H9 (cell line): ENCODE measurements around the gene ABHD14A. TPM values are rescaled to one million over a fixed set of nuclear protein-coding genes. Genes with fewer than 3 reads are reported as not detected.

Source experiments
- DNase-seq: peaks from one replicate; pipeline ENCODE4 v3.0.0-alpha.2; 2017
- H2AFZ ChIP-seq: one replicate; pipeline ENCODE4 v1.6.1; 2013; ENCODE audit warnings: mild to moderate bottlenecking, low read length, control low read depth, moderate library complexity
- H2AK5ac ChIP-seq: 2 replicates; pipeline ENCODE4 v1.6.1; 2013; ENCODE audit warnings: low read length, control low read depth, mixed read lengths; ENCODE audit not compliant: insufficient read length
- H2BK120ac ChIP-seq: one replicate; pipeline ENCODE4 v1.6.1; 2013; ENCODE audit warnings: low read depth, mild to moderate bottlenecking, low read length, control low read depth, inconsistent platforms; ENCODE audit not compliant: poor library complexity, severe bottlenecking
- H2BK12ac ChIP-seq: 2 replicates; pipeline ENCODE4 v1.6.1; 2013; ENCODE audit warnings: low read length, control low read depth, mixed read lengths, low read depth; ENCODE audit not compliant: insufficient read length
- H2BK15ac ChIP-seq: 2 replicates; pipeline ENCODE4 v1.6.1; 2013; ENCODE audit warnings: low read depth, low read length, control low read depth
- H2BK20ac ChIP-seq: one replicate; pipeline ENCODE4 v1.6.1; 2013; ENCODE audit warnings: low read depth, mild to moderate bottlenecking, low read length, control low read depth, inconsistent platforms; ENCODE audit not compliant: poor library complexity, severe bottlenecking
- H2BK5ac ChIP-seq: 2 replicates; pipeline ENCODE4 v1.6.1; 2013; ENCODE audit warnings: low read length, control low read depth, mixed read lengths; ENCODE audit not compliant: insufficient read length
- H3K14ac ChIP-seq: 2 replicates; pipeline ENCODE4 v1.6.1; 2013; ENCODE audit warnings: low read length, control low read depth; ENCODE audit not compliant: insufficient read depth
- H3K18ac ChIP-seq: 2 replicates; pipeline ENCODE4 v1.6.1; 2013; ENCODE audit warnings: low read depth, mild to moderate bottlenecking, mixed read lengths, low read length, control low read depth; ENCODE audit not compliant: insufficient read length
- H3K23ac ChIP-seq: 2 replicates; pipeline ENCODE4 v1.6.1; 2013; ENCODE audit warnings: low read length, control low read depth, mixed read lengths, low read depth; ENCODE audit not compliant: insufficient read length
- H3K23me2 ChIP-seq: 2 replicates; pipeline ENCODE4 v1.6.1; 2013; ENCODE audit warnings: low read depth, mild to moderate bottlenecking, mixed read lengths, low read length, control low read depth; ENCODE audit not compliant: insufficient read length, poor library complexity, severe bottlenecking
- H3K27ac ChIP-seq: 2 replicates; pipeline ENCODE4 v1.5.1; 2013; ENCODE audit warnings: low read length, control low read depth, mixed read lengths, low read depth; ENCODE audit not compliant: insufficient read length
- H3K27me3 ChIP-seq: 2 replicates; pipeline ENCODE4 v1.6.1; 2013; ENCODE audit warnings: low read length, control low read depth, inconsistent platforms; ENCODE audit not compliant: insufficient read depth
- H3K4ac ChIP-seq: 2 replicates; pipeline ENCODE4 v1.6.1; 2013; ENCODE audit warnings: low read depth, mild to moderate bottlenecking, control low read depth, inconsistent platforms, low read length, moderate library complexity
- H3K4me1 ChIP-seq: 2 replicates; pipeline ENCODE4 v1.6.1; 2013; ENCODE audit warnings: low read length, control low read depth, inconsistent platforms; ENCODE audit not compliant: insufficient read depth
- H3K4me2 ChIP-seq: 2 replicates; pipeline ENCODE4 v1.6.1; 2013; ENCODE audit warnings: low read length, control low read depth, mixed read lengths; ENCODE audit not compliant: insufficient read length, insufficient read depth
- H3K56ac ChIP-seq: 2 replicates; pipeline ENCODE4 v1.6.1; 2013; ENCODE audit warnings: low read depth, mild to moderate bottlenecking, mixed read lengths, low read length, control low read depth; ENCODE audit not compliant: insufficient read length
- H3K79me1 ChIP-seq: 2 replicates; pipeline ENCODE4 v1.6.1; 2013; ENCODE audit warnings: low read depth, mild to moderate bottlenecking, moderate library complexity, low read length, control low read depth, inconsistent platforms; ENCODE audit not compliant: insufficient read depth, poor library complexity, severe bottlenecking
- H3K79me2 ChIP-seq: 2 replicates; pipeline ENCODE4 v1.6.1; 2013; ENCODE audit warnings: low read length, control low read depth, inconsistent platforms; ENCODE audit not compliant: insufficient read depth
- H3K9ac ChIP-seq: 2 replicates; pipeline ENCODE4 v1.6.1; 2013; ENCODE audit warnings: low read length, control low read depth, mixed read lengths; ENCODE audit not compliant: insufficient read length; ENCODE audit errors: extremely low read depth
- H3K9me3 ChIP-seq: one replicate; pipeline ENCODE4 v1.6.1; 2013; ENCODE audit warnings: low read depth, low read length, inconsistent platforms; ENCODE audit not compliant: control insufficient read depth
- H3T11ph ChIP-seq: one replicate; pipeline ENCODE4 v1.6.1; 2013; ENCODE audit warnings: mild to moderate bottlenecking, low read length, control low read depth, inconsistent platforms
- H4K20me1 ChIP-seq: one replicate; pipeline ENCODE4 v1.6.1; 2013; ENCODE audit not compliant: control insufficient read depth, insufficient read length, insufficient read depth
- H4K5ac ChIP-seq: 2 replicates; pipeline ENCODE4 v1.6.1; 2013; ENCODE audit warnings: low read depth, mild to moderate bottlenecking, mixed read lengths, low read length, control low read depth; ENCODE audit not compliant: insufficient read length
- H4K8ac ChIP-seq: replicated peaks from 2 replicates; pipeline ENCODE4 v1.6.1; 2013; ENCODE audit warnings: low read length, control low read depth, mixed read lengths, low read depth; ENCODE audit not compliant: insufficient read length
- H4K91ac ChIP-seq: 2 replicates; pipeline ENCODE4 v1.6.1; 2013; ENCODE audit warnings: low read depth, mild to moderate bottlenecking, moderate library complexity, mixed read lengths, low read length, control low read depth; ENCODE audit not compliant: insufficient read length
- H3K27ac Mint-ChIP-seq, 3 experiments: 2 replicates in 2 of 3; 3 replicates in 1 of 3; pipeline ENCODE4 v1.8.0; 2020 to 2021; ENCODE audit warnings: mixed read lengths in 3 of 3, mild to moderate bottlenecking in 1 of 3, moderate library complexity in 1 of 3
- H3K27me3 Mint-ChIP-seq: 2 replicates; pipeline ENCODE4 v1.8.0; 2021; ENCODE audit warnings: low read depth, mild to moderate bottlenecking, moderate library complexity, mixed read lengths
- H3K36me3 Mint-ChIP-seq, 3 experiments: 2 replicates in 2 of 3; 3 replicates in 1 of 3; pipeline ENCODE4 v1.8.0; 2020 to 2021; ENCODE audit warnings: low read depth in 3 of 3, mixed read lengths in 3 of 3; ENCODE audit not compliant: insufficient read depth in 1 of 3
- H3K4me1 Mint-ChIP-seq, 2 experiments: 2 replicates each; pipeline ENCODE4 v1.8.0; 2020; ENCODE audit warnings: mixed read lengths in 2 of 2
- H3K4me3 Mint-ChIP-seq, 2 experiments: 2 replicates in 1 of 2; 3 replicates in 1 of 2; pipeline ENCODE4 v1.8.0; 2020 to 2021; ENCODE audit warnings: mild to moderate bottlenecking in 2 of 2, mixed read lengths in 2 of 2, moderate library complexity in 1 of 2
- H3K9me3 Mint-ChIP-seq, 2 experiments: 2 replicates in 1 of 2; 3 replicates in 1 of 2; pipeline ENCODE4 v1.8.0; 2020; ENCODE audit warnings: mild to moderate bottlenecking in 2 of 2, mixed read lengths in 2 of 2, moderate library complexity in 1 of 2
- WGBS: extraction: QIAGEN DNeasy Blood & Tissue Kit; methylation state at CpG from one replicate; pipeline ENCODE4 v1.1.7; 2013; ENCODE audit warnings: missing lambda C conversion rate, low lambda C conversion rate, mixed read lengths; ENCODE audit not compliant: insufficient read length; ENCODE audit errors: extremely low coverage; 5-methylcytosine and 5-hydroxymethylcytosine counted together
- total RNA-seq: library from RNA; stranded (reverse); gene quantifications from 2 replicates; pipeline ENCODE4 v1.2.1, GENCODE V29; 2021
- TF ChIP-seq, protein P1 (sequence below): fragments of 200-600 bp; sonication (generic); conservative IDR thresholded peaks from 3 replicates; pipeline ENCODE4 v1.8.0; 2021; ENCODE audit warnings: antibody characterized with exemption, mild to moderate bottlenecking

The ABHD14A gene
- total RNA-seq, 1 experiment from 2014 or later: 3.1 TPM

DNA sequence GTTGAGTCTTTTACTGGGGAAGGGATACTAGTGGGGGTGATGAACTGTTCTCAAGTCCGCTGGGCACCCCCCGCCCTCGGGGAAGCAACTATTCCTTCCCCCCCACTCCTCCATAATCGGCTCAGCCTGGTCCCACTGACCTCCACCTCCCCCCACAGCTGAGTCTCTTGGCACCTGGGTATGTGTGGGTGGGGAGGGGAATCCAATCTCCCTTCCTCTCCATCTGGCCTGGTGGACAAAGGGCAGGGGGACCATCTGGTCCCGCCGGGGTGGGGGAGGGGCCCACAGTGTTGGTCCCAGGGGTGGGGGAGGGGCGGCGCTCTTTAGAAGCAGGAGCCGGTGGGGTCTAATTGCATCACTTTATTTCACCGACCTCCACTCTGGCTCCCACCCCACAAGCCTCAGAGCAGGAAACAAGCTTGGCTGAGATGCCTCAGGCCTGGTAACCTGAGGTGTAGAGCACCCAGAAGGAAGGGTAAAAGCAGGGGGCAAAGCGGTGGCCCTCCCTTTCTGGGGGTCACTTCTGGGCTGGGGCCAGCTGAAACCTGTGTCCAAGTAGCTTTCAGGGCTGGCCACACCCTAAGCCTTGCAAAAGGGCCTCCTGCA, 6.6 kb upstream of the ABHD14A start:
- H3K4me2 ChIP-seq: peak overlapping the region; percentile 29
- no peak overlapping the region for H2AFZ ChIP-seq
- peak overlapping the region; percentile 74 for H2BK120ac ChIP-seq
- no peak overlapping the region for H3K23ac ChIP-seq
- Mint-ChIP-seq H3K36me3 (peaks cover 0 to 5% (median 2%) of the 10 kb centered on the region in 3 experiments; a peak in 4 of 7 replicates), H3K4me1 (peaks cover 41 to 63% of the 10 kb centered on the region in 2 experiments), H3K9me3 (no peaks in the 10 kb centered on the region), H3K27me3 (peaks cover 29% of the 10 kb centered on the region), H3K27ac (peak overlapping the region; percentile 70 to 98 (median 94); a peak in 6 of 7 replicates), H3K4me3 (peak overlapping the region; percentile 80 to 89)
- H3K9ac ChIP-seq: peak overlapping the region; percentile 71
- peak overlapping the region; percentile 73; the same call in 1 of the 2 replicates for H3K4ac ChIP-seq
- no peak overlapping the region for H3K27ac ChIP-seq
- H3K23me2 ChIP-seq: peaks cover 11% of the 10 kb centered on the region
- WGBS: no CpG with 5 or more reads among the region's 11 CpGs
- H2AK5ac ChIP-seq: no peak overlapping the region
- no peaks in the 10 kb centered on the region for H3K27me3 ChIP-seq
- H2BK15ac ChIP-seq: no peak overlapping the region
- peak overlapping the region; percentile 59; the same call in 1 of the 2 replicates for H3K14ac ChIP-seq
- H3K18ac ChIP-seq: peak overlapping the region; percentile 71
- no peak overlapping the region for H2BK12ac ChIP-seq
- H4K20me1 ChIP-seq: no peaks in the 10 kb centered on the region
- no peak overlapping the region for H2BK20ac ChIP-seq
- TF ChIP-seq, protein P1, sequence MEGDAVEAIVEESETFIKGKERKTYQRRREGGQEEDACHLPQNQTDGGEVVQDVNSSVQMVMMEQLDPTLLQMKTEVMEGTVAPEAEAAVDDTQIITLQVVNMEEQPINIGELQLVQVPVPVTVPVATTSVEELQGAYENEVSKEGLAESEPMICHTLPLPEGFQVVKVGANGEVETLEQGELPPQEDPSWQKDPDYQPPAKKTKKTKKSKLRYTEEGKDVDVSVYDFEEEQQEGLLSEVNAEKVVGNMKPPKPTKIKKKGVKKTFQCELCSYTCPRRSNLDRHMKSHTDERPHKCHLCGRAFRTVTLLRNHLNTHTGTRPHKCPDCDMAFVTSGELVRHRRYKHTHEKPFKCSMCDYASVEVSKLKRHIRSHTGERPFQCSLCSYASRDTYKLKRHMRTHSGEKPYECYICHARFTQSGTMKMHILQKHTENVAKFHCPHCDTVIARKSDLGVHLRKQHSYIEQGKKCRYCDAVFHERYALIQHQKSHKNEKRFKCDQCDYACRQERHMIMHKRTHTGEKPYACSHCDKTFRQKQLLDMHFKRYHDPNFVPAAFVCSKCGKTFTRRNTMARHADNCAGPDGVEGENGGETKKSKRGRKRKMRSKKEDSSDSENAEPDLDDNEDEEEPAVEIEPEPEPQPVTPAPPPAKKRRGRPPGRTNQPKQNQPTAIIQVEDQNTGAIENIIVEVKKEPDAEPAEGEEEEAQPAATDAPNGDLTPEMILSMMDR: no peak
- H3K56ac ChIP-seq: no peak overlapping the region
- peak; percentile 74 for DNase-seq
- H3K4me1 ChIP-seq: peaks cover 11% of the 10 kb centered on the region; the same call in 1 of the 2 replicates
- H2BK5ac ChIP-seq: no peak overlapping the region
- no peaks in the 10 kb centered on the region for H3K79me1 ChIP-seq
- no peaks in the 10 kb centered on the region for H3K9me3 ChIP-seq
- no peak overlapping the region for H4K91ac ChIP-seq
- no peaks in the 10 kb centered on the region for H3K79me2 ChIP-seq
- H4K5ac ChIP-seq: no peak overlapping the region
- no peak overlapping the region for H3T11ph ChIP-seq
- H4K8ac ChIP-seq: no peak overlapping the region
